ENCODE data around the gene USP24.

USP24 gene

DNA sequence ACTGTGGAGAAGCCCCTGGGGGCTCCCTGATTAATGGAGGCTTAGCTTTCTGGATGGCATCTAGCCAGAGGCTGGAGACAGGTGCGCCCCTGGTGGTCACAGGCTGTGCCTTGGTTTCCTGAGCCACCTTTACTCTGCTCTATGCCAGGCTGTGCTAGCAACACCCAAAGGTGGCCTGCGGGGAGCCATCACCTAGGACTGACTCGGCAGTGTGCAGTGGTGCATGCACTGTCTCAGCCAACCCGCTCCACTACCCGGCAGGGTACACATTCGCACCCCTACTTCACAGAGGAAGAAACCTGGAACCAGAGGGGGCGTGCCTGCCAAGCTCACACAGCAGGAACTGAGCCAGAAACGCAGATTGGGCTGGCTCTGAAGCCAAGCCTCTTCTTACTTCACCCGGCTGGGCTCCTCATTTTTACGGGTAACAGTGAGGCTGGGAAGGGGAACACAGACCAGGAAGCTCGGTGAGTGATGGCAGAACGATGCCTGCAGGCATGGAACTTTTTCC, 151.0 kb downstream of the USP24 start:
- no peak for DNase-seq

DNA sequence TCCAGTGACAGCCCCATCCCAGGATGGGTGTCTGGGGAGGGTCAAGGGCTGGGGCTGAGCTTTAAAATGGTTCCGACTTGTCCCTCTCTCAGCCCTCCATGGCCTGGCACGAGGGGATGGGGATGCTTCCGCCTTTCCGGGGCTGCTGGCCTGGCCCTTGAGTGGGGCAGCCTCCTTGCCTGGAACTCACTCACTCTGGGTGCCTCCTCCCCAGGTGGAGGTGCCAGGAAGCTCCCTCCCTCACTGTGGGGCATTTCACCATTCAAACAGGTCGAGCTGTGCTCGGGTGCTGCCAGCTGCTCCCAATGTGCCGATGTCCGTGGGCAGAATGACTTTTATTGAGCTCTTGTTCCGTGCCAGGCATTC, 151.6 kb downstream of the USP24 start:
- DNase-seq = no peak

DNA sequence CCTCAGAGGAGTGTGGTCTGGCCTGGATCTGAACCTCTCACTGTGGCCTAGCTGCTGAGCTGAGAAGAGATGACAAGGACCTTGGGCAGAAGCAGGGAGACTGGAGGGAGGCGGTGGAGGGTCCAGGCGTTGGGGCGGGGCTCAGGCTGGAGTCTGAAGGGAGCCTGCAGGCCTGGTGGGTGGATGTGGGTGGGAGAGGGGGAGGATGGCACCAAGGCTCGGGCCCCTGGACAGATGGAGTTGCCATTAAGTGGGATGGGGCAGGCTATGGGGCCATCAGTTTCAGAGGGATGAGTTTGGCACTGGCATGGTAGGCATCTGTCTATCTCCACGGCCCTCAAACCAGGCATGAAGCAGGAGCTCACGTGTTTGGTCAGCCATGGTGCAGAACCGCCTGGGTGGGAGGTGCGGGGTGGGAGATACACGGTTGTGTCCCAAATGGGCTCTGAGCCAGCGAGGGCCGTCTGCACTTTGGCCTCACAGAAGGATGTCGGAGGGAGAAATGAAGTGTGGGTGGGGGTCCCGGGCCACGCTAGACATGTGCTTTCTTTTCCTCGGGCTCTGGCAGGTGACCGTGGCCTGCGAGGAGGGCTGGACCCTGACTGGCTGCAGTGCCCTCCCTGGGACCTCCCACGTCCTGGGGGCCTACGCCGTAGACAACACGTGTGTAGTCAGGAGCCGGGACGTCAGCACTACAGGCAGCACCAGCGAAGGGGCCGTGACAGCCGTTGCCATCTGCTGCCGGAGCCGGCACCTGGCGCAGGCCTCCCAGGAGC, 152.2 kb downstream of the USP24 start:
- DNase-seq = peak; percentile 67

DNA sequence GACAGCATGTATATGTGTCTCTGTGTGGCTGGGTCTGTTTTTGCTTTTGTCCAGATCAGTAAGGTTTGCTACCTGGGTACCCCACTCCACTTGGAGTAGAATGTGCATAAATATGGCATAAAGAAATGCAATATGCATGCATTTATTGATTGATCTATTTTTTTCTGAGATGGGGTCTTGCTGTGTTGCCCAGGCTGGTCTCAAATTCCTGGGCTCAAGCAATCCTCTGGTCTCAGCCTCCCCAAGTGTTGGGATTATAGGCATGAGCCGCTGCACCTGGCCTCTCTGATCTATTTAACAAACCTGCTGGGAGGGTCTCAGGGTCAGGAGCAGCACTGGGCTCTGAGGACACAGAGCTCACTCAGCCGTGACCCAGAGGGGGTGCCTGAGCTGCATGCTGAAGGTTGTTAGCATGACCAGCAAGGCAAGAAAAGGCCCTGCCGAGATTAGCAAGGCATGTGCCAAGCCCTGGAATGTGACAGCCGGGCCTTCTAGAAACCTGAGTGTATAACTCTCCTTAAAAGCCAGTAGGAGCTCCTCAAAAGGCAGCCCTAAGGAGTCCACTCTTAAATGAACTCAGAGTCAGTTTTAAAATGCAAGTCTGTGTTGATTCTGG, 153.3 kb downstream of the USP24 start:
- DNase-seq = no peak

DNA sequence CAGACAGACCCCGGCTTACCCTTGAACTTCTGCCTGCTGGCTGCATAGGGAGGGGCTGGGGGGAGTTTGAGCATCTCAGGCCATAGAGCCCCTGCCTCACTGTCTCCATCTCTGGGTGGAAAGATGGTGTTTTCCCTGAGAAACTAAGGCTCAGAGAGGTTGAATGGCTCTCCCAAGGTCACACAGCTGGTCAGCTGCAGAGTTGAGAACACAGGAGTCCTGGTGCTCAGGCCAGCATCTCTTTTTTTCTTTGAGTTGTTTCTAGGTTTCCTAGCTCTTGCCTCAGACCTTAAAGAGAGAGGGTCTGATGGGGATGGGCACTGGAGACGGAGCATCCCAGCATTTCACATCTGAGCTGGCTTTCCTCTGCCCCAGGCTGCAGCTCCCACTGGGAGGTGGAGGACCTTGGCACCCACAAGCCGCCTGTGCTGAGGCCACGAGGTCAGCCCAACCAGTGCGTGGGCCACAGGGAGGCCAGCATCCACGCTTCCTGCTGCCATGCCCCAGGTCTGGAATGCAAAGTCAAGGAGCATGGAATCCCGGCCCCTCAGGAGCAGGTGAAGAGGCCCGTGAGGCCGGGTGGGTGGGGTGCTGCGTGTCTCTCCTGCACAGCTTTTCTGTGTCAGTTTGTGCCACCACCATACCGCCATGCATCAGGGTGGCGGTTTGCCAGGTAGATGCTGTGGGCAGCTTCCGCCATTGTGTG, 154.0 kb downstream of the USP24 start:
- no peak for DNase-seq

DNA sequence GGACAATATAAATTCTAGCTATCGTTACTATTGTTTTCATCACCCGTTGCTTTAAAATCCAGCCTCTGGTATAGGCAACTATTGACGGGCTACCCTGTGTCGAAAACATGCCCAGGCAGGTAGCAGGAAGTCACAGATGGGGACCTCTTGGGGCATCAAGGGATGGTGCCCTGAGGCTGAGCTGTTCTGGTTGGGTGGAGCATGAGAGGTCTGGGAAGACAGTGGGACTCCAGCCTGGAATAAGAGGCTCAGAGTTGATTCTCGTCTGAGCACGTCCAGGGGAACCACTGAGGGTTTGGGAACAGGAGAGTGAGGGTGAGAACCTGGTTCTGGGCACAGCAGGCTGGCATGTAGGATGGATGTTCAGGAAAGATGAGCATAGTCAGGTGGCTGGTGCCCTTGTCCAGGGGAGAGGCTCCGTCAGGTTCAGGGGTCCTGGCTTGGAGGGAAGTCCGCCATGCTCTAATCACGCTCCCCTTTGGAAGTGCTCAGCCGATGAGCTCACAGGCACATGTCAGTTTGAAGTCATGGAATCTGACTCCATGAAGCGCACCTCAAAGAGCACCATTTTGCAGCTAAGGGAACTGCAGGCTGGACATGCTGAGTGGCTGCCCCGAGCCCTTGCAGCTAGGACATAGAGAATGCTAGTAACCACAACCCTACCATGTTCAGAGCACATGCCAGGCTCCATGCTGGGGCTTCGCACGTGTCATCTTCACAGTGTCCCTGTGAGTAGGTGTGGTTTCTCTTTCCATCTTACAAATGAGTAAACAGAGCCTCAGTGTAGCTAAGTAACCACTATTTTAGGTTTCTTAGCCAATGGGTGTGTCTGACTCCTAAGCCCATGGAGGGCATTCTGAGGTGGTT, 154.8 kb downstream of the USP24 start:
- no peak for DNase-seq

DNA sequence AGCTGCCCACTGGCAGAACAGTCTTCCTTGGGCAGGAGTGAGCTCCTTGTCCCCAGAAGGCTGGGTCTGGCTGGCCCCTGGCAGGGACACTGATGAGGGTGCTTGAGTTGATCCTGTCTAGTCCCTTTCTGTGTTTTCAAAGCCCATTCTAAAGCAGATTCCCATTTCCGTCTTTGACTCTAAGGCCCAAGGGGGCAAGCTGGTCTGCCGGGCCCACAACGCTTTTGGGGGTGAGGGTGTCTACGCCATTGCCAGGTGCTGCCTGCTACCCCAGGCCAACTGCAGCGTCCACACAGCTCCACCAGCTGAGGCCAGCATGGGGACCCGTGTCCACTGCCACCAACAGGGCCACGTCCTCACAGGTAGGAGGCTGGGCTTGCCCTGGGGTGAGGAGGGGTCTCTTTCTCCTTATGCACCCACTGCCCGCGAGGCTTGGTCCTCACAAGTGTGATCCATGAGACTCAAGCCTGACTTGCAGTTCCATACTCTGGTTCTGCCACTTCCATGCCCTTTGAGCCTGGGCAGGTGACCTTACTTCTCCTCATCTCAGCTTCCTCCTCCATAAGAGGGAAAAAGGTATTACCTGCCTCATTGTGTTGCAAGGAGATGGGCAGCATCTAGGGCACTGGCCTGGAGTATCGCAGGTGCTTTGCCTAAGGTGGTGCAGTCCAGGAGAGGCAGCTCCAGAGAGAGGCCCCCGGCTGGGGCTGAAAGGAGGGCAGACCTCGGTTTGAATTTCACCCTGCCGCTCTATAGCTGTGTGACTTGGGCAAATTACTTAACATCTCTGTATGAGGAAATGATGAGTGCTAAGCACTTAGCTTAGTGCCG, 155.6 kb downstream of the USP24 start:
- DNase-seq = no peak

DNA sequence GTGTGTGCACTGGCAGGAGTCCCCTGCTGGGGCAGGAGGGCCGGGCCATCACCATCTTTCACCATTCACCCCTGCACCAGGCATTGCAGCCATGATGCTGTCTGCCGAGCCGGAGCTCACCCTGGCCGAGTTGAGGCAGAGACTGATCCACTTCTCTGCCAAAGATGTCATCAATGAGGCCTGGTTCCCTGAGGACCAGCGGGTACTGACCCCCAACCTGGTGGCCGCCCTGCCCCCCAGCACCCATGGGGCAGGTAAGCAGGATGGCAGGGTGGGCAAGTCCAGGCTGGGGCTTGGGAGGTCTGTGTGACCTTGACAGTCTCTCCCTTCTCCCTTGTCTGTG, 157.2 kb downstream of the USP24 start:
- no peak for DNase-seq

DNA sequence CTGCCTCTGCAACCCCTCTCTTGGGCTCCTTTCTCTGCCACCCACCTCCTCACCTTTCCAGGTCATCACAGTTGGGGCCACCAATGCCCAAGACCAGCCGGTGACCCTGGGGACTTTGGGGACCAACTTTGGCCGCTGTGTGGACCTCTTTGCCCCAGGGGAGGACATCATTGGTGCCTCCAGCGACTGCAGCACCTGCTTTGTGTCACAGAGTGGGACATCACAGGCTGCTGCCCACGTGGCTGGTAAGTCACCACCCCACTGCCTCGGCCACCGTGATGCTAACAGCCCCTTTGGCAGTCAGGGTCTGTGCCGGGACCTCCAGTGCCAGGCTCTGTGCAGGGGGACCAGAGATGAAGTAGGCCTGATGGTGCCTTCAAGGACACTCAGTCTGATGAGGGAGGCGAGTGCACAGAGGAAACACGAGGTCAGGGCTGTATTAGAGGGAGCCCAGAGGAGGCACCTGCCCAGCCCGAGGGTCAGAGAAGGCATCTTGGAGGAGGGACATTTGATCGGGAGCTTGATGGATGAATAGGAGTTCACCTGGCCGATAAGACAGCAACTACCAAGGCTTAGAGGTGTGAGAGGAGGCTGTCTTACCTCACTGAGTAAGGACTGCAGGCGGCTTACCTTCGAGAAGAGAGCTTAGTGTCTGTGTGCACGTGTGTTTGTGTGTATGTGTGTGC, 157.8 kb downstream of the USP24 start:
- DNase-seq = no peak

DNA sequence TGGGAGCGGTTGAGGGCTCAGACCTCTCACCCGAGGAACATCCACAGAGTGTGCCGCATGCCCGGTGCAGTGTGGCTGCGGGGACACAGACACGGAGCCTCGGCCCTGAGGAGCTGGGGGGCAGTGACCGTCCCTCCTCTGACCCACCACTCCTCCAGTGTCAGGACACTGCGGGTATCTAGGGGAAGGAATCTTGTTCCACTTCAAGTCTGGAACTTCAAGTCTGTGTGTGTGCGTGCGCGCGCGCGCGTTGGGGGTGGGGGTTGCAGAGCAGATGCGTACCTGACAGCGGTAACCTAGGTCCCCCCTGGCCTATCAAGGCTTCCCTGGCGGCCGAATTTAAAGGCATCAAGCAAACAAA, 158.6 kb downstream of the USP24 start:
- no peak for DNase-seq

DNA sequence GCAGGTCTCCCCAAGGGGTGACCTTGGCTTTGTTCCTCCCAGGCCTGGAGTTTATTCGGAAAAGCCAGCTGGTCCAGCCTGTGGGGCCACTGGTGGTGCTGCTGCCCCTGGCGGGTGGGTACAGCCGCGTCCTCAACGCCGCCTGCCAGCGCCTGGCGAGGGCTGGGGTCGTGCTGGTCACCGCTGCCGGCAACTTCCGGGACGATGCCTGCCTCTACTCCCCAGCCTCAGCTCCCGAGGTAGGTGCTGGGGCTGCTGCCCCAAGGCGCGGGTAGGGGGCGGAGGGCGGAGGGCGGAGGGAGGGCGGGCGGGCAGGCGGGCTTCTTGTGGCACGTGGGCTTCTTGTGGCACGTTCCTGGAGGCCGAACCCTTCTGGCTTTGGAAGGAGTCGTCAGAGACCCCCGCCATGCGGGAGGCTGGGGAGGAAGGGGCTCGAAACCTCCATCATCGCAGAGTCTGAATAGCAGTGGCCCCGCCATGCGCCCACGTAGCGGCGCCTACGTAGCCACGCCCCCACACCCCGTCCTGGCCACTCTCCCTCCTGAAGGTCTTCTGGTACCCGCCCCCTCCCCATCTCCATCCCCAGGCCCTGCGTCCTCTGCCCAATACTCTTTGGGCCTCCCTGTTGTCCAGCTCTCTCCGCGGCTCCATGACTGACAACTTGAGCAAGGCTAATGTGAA, 159.1 kb downstream of the USP24 start:
- DNase-seq = no peak

DNA sequence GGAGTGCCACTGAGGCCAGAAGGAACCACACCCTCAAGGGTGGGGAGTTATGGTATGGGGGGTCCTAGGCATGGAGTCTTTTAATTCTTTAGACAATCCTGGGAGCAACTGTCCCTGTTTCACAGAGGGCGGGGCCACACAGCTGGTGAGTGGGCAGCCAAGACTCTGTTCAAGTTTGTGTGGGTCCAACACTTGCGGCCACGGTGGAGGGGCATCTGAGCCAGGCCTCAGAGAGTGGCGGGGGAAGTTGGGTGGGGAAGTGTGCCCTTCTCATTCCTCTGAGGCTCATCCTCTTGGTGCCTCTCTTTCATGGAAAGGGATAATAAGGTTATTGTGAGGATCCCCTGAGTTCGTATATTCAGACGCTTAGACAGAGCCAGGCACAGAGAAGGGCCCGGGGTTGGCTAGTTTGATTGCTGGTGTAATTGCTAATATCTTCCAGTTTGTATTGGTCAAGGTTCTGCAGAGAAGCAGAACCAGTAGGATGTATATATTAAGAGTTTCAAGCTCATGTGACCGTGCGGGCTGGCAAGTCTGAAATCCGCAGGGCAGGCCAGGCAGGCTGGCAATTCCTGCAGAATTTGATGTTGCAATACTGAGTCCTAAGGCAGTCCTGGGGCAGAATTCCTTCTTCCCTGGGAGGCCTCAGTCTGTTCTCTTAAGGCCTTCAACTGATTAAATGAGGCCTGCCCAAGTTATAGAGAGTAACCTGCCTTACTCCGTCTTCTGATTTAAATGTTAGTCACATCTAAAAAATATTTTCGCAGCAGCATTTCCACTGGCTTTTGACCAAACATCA, 159.9 kb downstream of the USP24 start:
- DNase-seq = no peak

DNA sequence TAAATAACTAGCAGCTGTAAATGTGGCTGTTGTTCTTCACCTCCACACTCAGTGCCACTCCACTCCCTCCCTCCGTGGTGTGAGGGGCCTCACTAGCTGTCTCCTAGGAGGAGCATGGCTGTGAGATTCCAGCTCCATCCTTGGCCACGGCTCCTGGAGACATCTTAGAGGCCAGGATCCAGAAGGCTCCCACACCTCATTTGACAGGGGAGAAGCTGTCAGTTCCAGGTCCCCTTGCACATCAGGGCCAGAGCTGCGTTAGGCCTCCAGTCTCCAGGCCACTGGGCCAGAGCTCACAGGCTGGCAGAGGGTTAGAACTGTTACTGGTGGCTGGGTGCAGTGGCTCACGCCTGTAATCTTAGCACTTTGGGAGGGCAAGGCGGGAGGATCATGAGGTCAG, 160.8 kb downstream of the USP24 start:
- no peak for DNase-seq

DNA sequence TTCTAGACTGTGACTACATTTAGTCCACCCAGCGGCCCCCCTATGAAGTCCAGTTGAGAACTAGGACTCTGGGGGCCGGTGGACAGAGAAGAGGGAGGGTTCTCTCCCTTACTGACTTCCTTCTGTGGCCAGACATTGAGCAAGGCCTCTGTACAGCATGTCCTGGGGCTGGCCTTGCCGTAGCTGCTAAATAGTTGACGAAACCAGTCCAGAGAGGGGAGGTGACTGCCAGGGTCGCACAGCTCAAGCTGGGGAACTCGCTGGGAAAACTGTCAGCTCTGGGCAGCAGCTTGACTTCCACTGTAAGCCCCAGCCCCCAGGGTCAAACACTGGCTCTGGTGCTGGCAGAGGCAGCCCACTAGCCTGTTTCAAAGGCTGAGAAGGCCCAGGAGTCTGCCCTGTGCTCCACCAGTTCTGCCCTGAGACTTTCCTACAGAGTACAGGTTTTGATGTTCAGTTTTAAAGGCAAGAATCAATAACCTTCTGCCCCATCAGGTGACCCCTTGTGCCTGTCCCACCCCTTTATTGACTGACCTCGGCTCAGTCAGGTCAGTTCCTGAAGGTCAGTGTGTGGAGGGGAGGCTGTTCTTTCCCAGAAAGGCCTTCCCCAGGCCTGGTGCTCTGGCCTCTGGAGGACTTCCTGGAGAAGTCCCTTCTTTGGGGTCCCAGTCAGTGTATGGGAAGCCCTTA, 161.8 kb downstream of the USP24 start:
- no peak for DNase-seq

DNA sequence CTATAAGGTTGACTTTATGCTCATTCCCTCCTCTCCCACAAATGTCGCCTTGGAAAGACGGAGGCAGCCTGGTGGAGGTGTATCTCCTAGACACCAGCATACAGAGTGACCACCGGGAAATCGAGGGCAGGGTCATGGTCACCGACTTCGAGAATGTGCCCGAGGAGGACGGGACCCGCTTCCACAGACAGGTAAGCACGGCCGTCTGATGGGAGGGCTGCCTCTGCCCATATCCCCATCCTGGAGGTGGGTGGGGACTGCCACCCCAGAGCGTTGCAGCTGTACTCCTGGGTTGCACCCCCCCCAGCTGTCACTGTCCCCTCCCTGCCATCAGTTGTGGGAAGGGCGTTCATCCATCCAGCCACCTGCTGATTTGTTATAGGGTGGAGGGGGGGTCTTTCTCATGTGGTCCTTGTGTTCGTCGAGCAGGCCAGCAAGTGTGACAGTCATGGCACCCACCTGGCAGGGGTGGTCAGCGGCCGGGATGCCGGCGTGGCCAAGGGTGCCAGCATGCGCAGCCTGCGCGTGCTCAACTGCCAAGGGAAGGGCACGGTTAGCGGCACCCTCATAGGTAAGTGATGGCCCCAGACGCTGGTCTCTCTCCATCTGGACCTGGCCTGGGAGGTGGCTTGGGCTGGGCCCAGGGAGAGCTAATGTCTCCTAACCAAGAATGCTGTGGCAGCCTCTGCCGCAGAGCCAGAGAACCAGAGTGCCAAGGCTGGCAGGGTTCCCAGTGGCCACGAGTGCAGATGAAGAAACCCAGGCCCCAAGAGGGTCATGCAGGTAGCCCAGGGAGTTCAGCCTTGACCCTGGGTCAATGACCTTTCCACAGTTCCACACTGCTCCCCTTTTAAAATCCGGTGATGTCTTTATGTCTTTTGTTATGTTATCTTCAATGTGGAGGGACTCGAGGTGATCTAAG, 162.7 kb downstream of the USP24 start:
- DNase-seq = no peak

DNA sequence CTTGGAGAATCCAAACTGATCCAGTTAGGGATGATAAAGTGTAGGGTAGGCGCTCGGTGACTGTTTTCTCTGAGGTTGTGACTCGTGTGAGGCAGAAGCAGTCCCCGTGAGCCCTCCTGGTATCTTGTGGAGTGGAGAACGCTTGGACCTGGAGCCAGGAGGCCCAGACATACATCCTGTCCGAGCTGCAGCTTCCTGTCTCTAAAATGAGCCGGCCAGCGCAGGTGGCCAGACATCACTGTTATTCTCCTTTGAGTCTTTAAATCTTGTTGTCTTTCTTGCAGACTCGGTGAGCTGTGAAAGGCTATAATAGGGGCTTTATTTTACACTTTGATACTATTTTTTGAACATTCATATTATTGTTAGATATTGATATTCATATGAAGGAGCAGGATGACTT, 163.5 kb downstream of the USP24 start:
- DNase-seq = no peak

DNA sequence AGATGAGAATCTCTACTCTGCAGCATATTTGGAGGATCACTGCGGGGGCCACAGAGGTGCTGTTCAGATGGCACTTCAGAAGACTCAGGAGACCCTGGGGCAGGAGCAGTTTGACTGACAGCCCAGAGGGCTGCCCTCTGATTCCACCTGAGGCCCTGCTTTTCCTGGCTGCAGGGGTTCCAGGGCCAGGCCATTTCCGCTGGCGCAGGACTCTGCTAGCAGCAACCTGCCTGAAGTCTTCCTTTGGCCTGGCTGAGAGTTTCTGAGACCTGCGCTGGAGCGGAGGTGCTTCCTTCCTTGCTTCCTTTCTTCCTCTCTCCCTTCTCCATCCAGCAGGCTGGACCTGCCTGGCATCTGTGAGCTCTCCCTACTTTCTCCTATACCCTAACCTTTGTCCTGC, 164.0 kb downstream of the USP24 start:
- DNase-seq = no peak

DNA sequence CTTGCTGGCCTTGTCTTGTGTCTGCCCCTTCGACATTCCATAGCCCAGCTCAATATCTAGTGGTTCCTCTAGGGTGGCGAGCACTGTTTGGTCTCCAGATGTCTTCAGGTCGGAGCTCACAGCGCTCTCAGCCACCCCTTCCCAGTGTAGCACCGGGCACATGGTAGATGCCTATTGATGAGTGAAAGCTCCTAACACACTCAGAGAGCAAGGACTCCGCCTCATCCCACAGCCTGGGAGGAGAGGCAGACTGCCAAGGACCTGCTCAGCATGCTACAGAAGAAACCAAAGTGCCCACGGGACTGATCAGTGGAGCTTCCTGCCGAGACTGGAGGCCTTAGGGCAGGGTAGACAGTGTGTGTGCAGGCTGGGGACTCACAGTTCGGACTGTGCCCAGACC, 164.9 kb downstream of the USP24 start:
- DNase-seq = no peak

DNA sequence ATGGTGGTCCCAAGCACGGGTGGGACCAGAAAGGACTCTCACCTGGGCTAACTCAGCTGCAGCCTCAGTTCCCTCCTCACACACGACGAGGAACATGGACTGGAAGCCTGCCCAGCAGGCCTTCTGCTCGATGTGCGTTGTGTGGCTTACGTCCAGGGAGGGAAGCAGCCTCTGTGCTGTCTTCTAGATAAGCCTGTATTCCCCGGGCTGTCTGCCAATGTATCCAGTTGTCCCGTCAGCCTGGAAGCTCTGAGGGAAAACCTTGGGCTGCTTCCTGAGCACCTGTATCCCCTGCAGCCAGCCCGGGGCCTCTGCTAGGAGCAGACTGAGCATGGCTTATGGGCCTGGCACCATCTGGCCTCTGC, 165.3 kb downstream of the USP24 start:
- no peak for DNase-seq

All from left hindlimb (tissue), 1 donor.